H1 (cell line): ENCODE data around the gene BOLL. TPM values are rescaled to one million over a fixed set of nuclear protein-coding genes. Genes with fewer than 3 reads are reported as not detected.
A peak's percentile ranks its signal among the peaks of the same experiment; 100 is the strongest.

ENCODE experiments used
- ASH2L ChIP-seq: fragments of 200-600, 300-600 bp; sonication (generic); IDR thresholded peaks from one replicate; pipeline ENCODE4 v1.7.1; 2017; ENCODE audit warnings: low read length
- ATF3 ChIP-seq: IDR thresholded peaks from 2 replicates; pipeline ENCODE4 v1.6.1; 2011; ENCODE audit warnings: low read depth, mild to moderate bottlenecking, low read length; ENCODE audit not compliant: insufficient read depth
- BRCA1 ChIP-seq: IDR thresholded peaks from 2 replicates; pipeline ENCODE4 v1.6.1; 2012; ENCODE audit warnings: low read depth, low read length, improper control_type of control experiment
- CHD2 ChIP-seq: IDR thresholded peaks from 2 replicates; pipeline ENCODE4 v1.6.1; 2012; ENCODE audit warnings: low read length, improper control_type of control experiment
- CTCF ChIP-seq, 3 experiments: IDR thresholded peaks; 1 replicate in 2 of 3; 2 replicates in 1 of 3; pipeline versions ENCODE4 v1.5.1 to v1.6.1; 2011; ENCODE audit warnings: low read length in 3 of 3, mild to moderate bottlenecking in 3 of 3, inconsistent platforms in 2 of 3, low read depth in 1 of 3, moderate library complexity in 1 of 3; ENCODE audit not compliant: insufficient read depth in 1 of 3; ENCODE audit errors: control extremely low read depth in 1 of 3
- EP300 ChIP-seq, 2 experiments: IDR thresholded peaks; 1 replicate in 1 of 2; 2 replicates in 1 of 2; pipeline ENCODE4 v1.6.1; 2011 to 2012; ENCODE audit warnings: low read depth in 2 of 2, low read length in 2 of 2, mild to moderate bottlenecking in 2 of 2, borderline replicate concordance in 1 of 2, inconsistent platforms in 1 of 2, moderate library complexity in 1 of 2
- GTF2F1 ChIP-seq: IDR thresholded peaks from 2 replicates; pipeline ENCODE4 v1.6.1; 2012; ENCODE audit warnings: low read depth, low read length, improper control_type of control experiment, borderline replicate concordance
- JUND ChIP-seq: IDR thresholded peaks from 2 replicates; pipeline ENCODE4 v1.6.1; 2011; ENCODE audit warnings: mild to moderate bottlenecking, improper control_type of control experiment, low read length
- NANOG ChIP-seq: IDR thresholded peaks from 2 replicates; pipeline ENCODE4 v1.6.1; 2011; ENCODE audit warnings: low read length, low read depth, mild to moderate bottlenecking, inconsistent platforms; ENCODE audit not compliant: insufficient read depth, poor library complexity, severe bottlenecking
- NRF1 ChIP-seq: IDR thresholded peaks from 2 replicates; pipeline ENCODE4 v1.6.1; 2011; ENCODE audit warnings: mild to moderate bottlenecking, low read depth, low read length, improper control_type of control experiment
- POLR2A ChIP-seq, 2 experiments: IDR thresholded peaks; 1 replicate in 1 of 2; 2 replicates in 1 of 2; pipeline ENCODE4 v1.6.1; 2011; ENCODE audit warnings: low read depth in 2 of 2, low read length in 2 of 2, mild to moderate bottlenecking in 2 of 2; ENCODE audit errors: control extremely low read depth in 1 of 2
- RNF2 ChIP-seq: fragments of 200-900, 300-1000 bp; sonication (generic); IDR thresholded peaks from 2 replicates; pipeline ENCODE4 v1.7.1; 2016; ENCODE audit warnings: borderline replicate concordance, low read depth, mild to moderate bottlenecking, antibody characterized with exemption, low read length; ENCODE audit not compliant: poor library complexity, severe bottlenecking; ENCODE audit errors: missing control alignments
- SIN3A ChIP-seq, 2 experiments: IDR thresholded peaks in 1 of 2; conservative IDR thresholded peaks in 1 of 2; 2 replicates each; pipeline ENCODE4 v1.6.1; 2011 to 2012; ENCODE audit warnings: low read length in 2 of 2, improper control_type of control experiment in 1 of 2, low read depth in 1 of 2, mild to moderate bottlenecking in 1 of 2
- SIRT6 ChIP-seq: IDR thresholded peaks from one replicate; pipeline ENCODE4 v1.7.1; 2012; ENCODE audit warnings: low read length, inconsistent platforms
- SIX5 ChIP-seq: IDR thresholded peaks from 2 replicates; pipeline ENCODE4 v1.6.1; 2011; ENCODE audit warnings: mild to moderate bottlenecking, low read depth, low read length
- SP2 ChIP-seq: IDR thresholded peaks from 2 replicates; pipeline ENCODE4 v1.6.1; 2012; ENCODE audit warnings: mild to moderate bottlenecking, low read length, inconsistent platforms
- TAF1 ChIP-seq: IDR thresholded peaks from 2 replicates; pipeline ENCODE4 v1.6.1; 2011; ENCODE audit warnings: mild to moderate bottlenecking, low read depth, low read length
- TCF12 ChIP-seq: IDR thresholded peaks from 2 replicates; pipeline ENCODE4 v1.6.1; 2011; ENCODE audit warnings: low read depth, mild to moderate bottlenecking, low read length
- TEAD4 ChIP-seq: IDR thresholded peaks from 2 replicates; pipeline ENCODE4 v1.6.1; 2012; ENCODE audit warnings: low read depth, low read length, inconsistent platforms, mixed read lengths
- YY1 ChIP-seq: IDR thresholded peaks from 2 replicates; pipeline ENCODE4 v1.6.1; 2011; ENCODE audit warnings: low read depth, mild to moderate bottlenecking, low read length
- ZNF274 ChIP-seq: IDR thresholded peaks from 2 replicates; pipeline ENCODE4 v1.7.0; 2012; ENCODE audit warnings: low read length, borderline replicate concordance; ENCODE audit errors: extremely low read depth
- polyA plus RNA-seq, 7 experiments: library from polyadenylated mRNA; depleted of rRNA in 3 of 7; stranded (reverse) in 5 of 7; unstranded in 2 of 7; fragments of >200 nt in 5 of 7; fragments of 200-250 nt in 2 of 7; gene quantifications; 1 replicate in 5 of 7; 2 replicates in 1 of 7; 4 replicates in 1 of 7; pipeline versions ENCODE4 v1.2.1 to v1.2.3, GENCODE V29; 2011 to 2013; ENCODE audit warnings: missing spikeins in 2 of 7, mixed read lengths in 2 of 7
- total RNA-seq: library from RNA; stranded (reverse); fragmentation: NEBNext Ultra II Directional; extraction: Animal tissue kit (Norgen Biotek cat#: 25700); gene quantifications from 2 replicates; pipeline ENCODE4 v1.2.1, GENCODE V29; 2021

Gene BOLL
- total and polyA plus RNA-seq, 2 of the 8 experiments (the other 6 are each of a cell fraction or from before 2014, with no cell fraction given) = not detected

GRCh38 chr2:197705121-197705911 lies 79.8 kb downstream of the BOLL start, which contains the start of gene MARS2 (continued):
- TF ChIP-seq TCF12 = no peak
- 0 out of 2 replicates have a peak, but pooled peaks have one; percentile 19 for TF ChIP-seq CHD2
- no peak for TF ChIP-seq SIRT6
- 0 out of 2 replicates have a peak, but pooled peaks have one; percentile 50 for TF ChIP-seq ATF3
- no peak for TF ChIP-seq ZNF274
- TF ChIP-seq NRF1 = peak; percentile 87
- TF ChIP-seq JUND = no peak
- TF ChIP-seq EP300 (IDR thresholded peaks at IDR 0.05; ENCODE audit: borderline replicate concordance in 1 of 2, low read depth in 2 of 2, low read length in 2 of 2) = no peak
- TF ChIP-seq RNF2 = no peak
- TF ChIP-seq SIX5 = no peak
- TF ChIP-seq NANOG = no peak
- no peak for TF ChIP-seq BRCA1
- TF ChIP-seq TAF1 = peak; percentile 82; the same call in 1 of the 2 replicates
- TF ChIP-seq YY1 = peak; percentile 82
- no peak for TF ChIP-seq SP2
- peak; percentile 94 to 96; a peak in 3 of 4 replicates for TF ChIP-seq SIN3A (conservative IDR thresholded peaks at IDR 0.05 in 1 of 2, IDR thresholded peaks at IDR 0.05 in 1 of 2; ENCODE audit: low read depth in 1 of 2, low read length in 2 of 2)
- TF ChIP-seq GTF2F1 = 0 out of 2 replicates have a peak, but pooled peaks have one; percentile 9
- TF ChIP-seq TEAD4 = no peak
- peak; percentile 85 to 89 for TF ChIP-seq POLR2A (IDR thresholded peaks at IDR 0.05; ENCODE audit: control extremely low read depth in 1 of 2, low read depth in 2 of 2, low read length in 2 of 2)
- TF ChIP-seq CTCF (IDR thresholded peaks at IDR 0.05; ENCODE audit: control extremely low read depth in 1 of 3, insufficient read depth in 1 of 3, low read depth in 1 of 3, low read length in 3 of 3) = no peak
- TF ChIP-seq ASH2L = peak; percentile 59
